GM23248 (cell line): ENCODE measurements around the gene PSPH.

Source experiments
- EZH2 ChIP-seq: fragments of 200-600 bp; sonication (generic); IDR thresholded peaks from 2 replicates; pipeline ENCODE4 v1.6.1; 2018; ENCODE audit warnings: antibody characterized with exemption, mild to moderate bottlenecking; ENCODE audit not compliant: insufficient read depth, poor library complexity, severe bottlenecking
- EZH2phosphoT487 ChIP-seq: fragments of 200-600 bp; sonication (generic); IDR thresholded peaks from 2 replicates; pipeline ENCODE4 v1.6.1; 2018; ENCODE audit warnings: antibody characterized with exemption, moderate library complexity, mild to moderate bottlenecking, low read depth; ENCODE audit not compliant: insufficient read depth

DNA sequence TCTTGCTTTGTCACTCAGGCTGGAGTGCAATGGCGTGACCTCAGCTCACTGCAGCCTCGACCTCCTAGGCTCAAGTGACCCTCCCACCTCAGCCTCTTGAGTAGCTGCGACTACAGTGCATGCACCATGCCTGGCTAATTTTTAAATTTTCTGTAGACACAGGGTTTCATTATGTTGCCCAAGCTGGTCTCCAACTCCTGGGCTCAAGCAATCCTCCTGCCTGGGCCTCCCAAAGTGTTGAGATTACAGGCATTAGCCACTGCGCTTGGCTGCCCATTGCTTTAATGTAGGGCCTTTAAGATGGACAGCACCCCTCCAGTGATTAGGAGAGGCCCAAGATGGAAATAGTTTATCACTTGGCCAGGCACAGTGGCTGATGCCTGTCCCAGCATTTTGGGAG, 47.5 kb downstream of the PSPH start:
- TF ChIP-seq EZH2phosphoT487 (no peak), EZH2 (no peak)
